Activated naive CD4-positive, alpha-beta T cell treated with anti-CD3 and anti-CD28 coated beads, Interleukin-2, amount 10 ng/mL, durations not matched to agents 7 days and 5 days (primary cell): ENCODE measurements around the gene LSM14A.

Source experiments
- CTCF ChIA-PET: fragments of 350-600 bp; sonication (Branson Sonifier 250); formaldehyde crosslinking; loops from one replicate; lab custom pipeline; 2021; ENCODE audit warnings: antibody characterized with exemption; lab: Charles Lee
- DNase-seq: peaks from one replicate; pipeline ENCODE4 v3.0.0-alpha.2; 2020
- H3K27ac Mint-ChIP-seq: one replicate; pipeline ENCODE4 v1.8.0; 2021; ENCODE audit warnings: mild to moderate bottlenecking, moderate library complexity, mixed read lengths
- H3K27me3 Mint-ChIP-seq: one replicate; pipeline ENCODE4 v1.8.0; 2021; ENCODE audit warnings: mild to moderate bottlenecking, mixed read lengths
- H3K36me3 Mint-ChIP-seq: one replicate; pipeline ENCODE4 v1.8.0; 2021; ENCODE audit warnings: mixed read lengths
- H3K4me1 Mint-ChIP-seq: one replicate; pipeline ENCODE4 v1.8.0; 2021; ENCODE audit warnings: mixed read lengths
- H3K4me3 Mint-ChIP-seq: one replicate; pipeline ENCODE4 v1.8.0; 2021; ENCODE audit warnings: mild to moderate bottlenecking, moderate library complexity, mixed read lengths
- H3K9me3 Mint-ChIP-seq: one replicate; pipeline ENCODE4 v1.8.0; 2021; ENCODE audit warnings: mixed read lengths

Gene LSM14A

GRCh38 chr19:34269968-34270621, 97.8 kb downstream of the LSM14A start:
- Mint-ChIP-seq H3K27me3 (no peaks in the 10 kb centered on the region), H3K4me1 (peaks cover 69% of the 10 kb centered on the region), H3K36me3 (peaks cover 44% of the 10 kb centered on the region), H3K27ac (peak overlapping the region; percentile 96), H3K9me3 (no peaks in the 10 kb centered on the region), H3K4me3 (peak overlapping the region; percentile 67)
- CTCF ChIA-PET, result interaction anchor here (0.9 to 1.3 kb wide), 3 partner anchors 9 to 232 kb away, joined by 3 read pairs; no protein-coding TSS in a partner anchor
- peak; percentile 83 for DNase-seq

GRCh38 chr19:34273121-34273520, 100.8 kb downstream of the LSM14A start:
- Mint-ChIP-seq H3K27ac (no peak overlapping the region), H3K36me3 (peaks cover 47% of the 10 kb centered on the region), H3K4me3 (no peak overlapping the region), H3K4me1 (peaks cover 61% of the 10 kb centered on the region), H3K9me3 (peaks cover 4% of the 10 kb centered on the region), H3K27me3 (no peaks in the 10 kb centered on the region)
- DNase-seq, result no peak
- CTCF ChIA-PET, result no interaction called here

- no peaks in the 10 kb centered on the region for H3K27me3 Mint-ChIP-seq
- peaks cover 53% of the 10 kb centered on the region for H3K4me1 Mint-ChIP-seq
- no peak for DNase-seq
- H3K4me3 Mint-ChIP-seq, result no peak overlapping the region
- H3K27ac Mint-ChIP-seq, result no peak overlapping the region
- peaks cover 4% of the 10 kb centered on the region for H3K9me3 Mint-ChIP-seq
- H3K36me3 Mint-ChIP-seq, result peaks cover 42% of the 10 kb centered on the region
- CTCF ChIA-PET, result interaction anchor here (1.0 kb wide), 1 partner anchor 30 kb away, joined by 3 read pairs; no protein-coding TSS in a partner anchor
Observed at GRCh38 chr19:34274284-34274826, 102.1 kb downstream of the LSM14A start.

DNA sequence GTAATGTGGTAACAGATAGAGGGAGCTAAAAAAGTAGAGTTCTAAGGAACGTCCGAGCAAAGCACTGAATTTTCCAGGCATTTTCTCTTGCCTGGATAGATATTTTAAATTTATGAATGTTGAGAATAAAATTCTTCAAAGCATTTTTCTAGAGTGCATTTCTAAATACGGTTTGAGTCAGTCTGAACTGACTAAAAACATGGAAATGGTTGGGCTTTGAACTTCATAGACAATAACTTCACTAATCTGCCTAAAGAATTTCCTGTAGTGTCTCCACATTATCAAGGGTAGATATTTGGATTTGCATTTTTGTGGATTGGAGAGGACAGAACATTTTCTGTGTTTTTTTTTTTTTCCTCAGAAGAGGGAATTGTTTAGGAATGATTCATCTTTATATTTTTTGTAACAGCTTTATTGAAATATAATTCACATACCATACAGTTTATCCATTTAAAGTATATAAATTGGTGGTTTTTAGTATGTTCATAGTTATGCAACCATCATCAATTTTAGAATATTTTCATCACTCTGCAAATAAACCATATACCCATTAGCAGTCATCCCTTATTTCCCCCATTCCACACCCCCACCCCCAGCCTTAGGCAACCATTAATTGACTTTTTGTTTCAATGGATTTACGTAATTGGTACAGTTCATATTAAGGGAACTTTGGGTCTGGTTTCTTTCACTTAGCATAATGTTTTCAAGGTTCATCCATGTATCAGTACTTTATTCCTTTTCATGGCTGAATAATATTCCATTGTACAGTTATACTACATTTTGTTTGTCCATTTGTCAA, 102.7 kb downstream of the LSM14A start:
- no peak for DNase-seq
- H3K36me3 Mint-ChIP-seq, result peaks cover 40% of the 10 kb centered on the region
- H3K4me1 Mint-ChIP-seq, result peaks cover 47% of the 10 kb centered on the region
- H3K9me3 Mint-ChIP-seq, result peaks cover 4% of the 10 kb centered on the region
- CTCF ChIA-PET, result interaction anchor here (1.0 kb wide), 1 partner anchor 30 kb away, joined by 3 read pairs; no protein-coding TSS in a partner anchor
- H3K27me3 Mint-ChIP-seq, result no peaks in the 10 kb centered on the region
- H3K4me3 Mint-ChIP-seq, result no peak overlapping the region
- no peak overlapping the region for H3K27ac Mint-ChIP-seq

DNA sequence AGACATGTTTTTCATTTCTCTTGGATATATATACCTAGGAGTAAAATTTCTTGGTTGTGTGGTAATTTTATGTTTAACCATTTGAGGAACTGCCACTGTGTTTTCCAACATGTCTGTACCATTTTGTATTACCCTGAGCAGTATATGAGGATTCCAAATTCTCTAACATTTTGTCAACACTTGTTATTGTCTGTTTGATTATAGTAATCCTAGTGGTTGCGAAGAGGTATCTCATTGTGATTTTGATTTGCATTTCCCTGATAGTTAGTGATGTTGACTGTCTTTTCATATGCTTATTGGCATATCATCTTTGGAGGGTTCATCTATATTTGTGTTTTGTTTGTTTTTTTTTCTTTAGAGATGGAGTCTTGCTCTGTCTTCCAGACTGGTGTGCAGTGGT, 103.4 kb downstream of the LSM14A start:
- peaks cover 4% of the 10 kb centered on the region for H3K9me3 Mint-ChIP-seq
- peaks cover 40% of the 10 kb centered on the region for H3K4me1 Mint-ChIP-seq
- no peaks in the 10 kb centered on the region for H3K27me3 Mint-ChIP-seq
- peaks cover 37% of the 10 kb centered on the region for H3K36me3 Mint-ChIP-seq
- H3K27ac Mint-ChIP-seq, result no peak overlapping the region
- CTCF ChIA-PET, result no interaction called here
- no peak for DNase-seq
- no peak overlapping the region for H3K4me3 Mint-ChIP-seq

DNA sequence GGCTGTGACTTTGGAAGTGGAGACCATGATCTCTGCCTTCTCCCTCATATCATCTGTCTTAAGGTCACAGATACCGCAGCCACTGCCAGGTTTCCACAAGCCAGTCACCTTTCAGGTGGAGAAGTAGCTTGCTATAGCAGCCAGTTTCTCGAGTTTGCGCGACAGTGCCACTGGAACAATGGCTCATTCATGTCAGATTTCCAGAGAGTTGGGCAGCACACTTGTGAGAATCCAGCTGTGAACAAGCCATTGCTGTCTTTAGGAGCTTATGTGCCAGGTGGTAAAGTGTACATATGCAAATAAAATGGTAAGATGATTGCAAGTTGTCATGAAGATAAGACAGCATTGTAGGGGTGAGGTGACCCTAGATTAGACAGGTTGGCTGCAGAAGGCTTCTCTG, 104.3 kb downstream of the LSM14A start:
- H3K27ac Mint-ChIP-seq, result no peak overlapping the region
- no peak overlapping the region for H3K4me3 Mint-ChIP-seq
- H3K4me1 Mint-ChIP-seq, result peaks cover 35% of the 10 kb centered on the region
- no peak for DNase-seq
- CTCF ChIA-PET, result no interaction called here
- no peaks in the 10 kb centered on the region for H3K27me3 Mint-ChIP-seq
- peaks cover 37% of the 10 kb centered on the region for H3K36me3 Mint-ChIP-seq
- peaks cover 4% of the 10 kb centered on the region for H3K9me3 Mint-ChIP-seq

DNA sequence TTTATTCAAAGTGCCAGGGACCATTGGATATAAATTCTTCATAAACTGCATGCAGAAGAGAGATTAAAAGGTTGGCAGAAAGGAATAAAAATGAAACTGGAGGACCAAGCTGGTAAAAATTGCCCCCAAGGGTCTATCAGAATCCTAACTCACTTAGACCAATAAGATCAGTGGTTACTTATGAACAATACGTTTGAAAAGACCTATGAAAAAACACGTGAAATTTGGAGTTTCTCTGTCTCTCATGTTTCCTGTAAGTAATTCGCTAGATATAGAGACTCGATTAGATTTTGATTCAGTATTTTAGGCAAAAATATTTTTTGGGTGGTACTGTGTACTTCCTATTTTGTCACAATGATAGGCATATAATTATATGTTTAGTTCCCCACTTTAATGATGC, 104.9 kb downstream of the LSM14A start:
- CTCF ChIA-PET, result no interaction called here
- no peak for DNase-seq
- peaks cover 4% of the 10 kb centered on the region for H3K9me3 Mint-ChIP-seq
- peaks cover 30% of the 10 kb centered on the region for H3K4me1 Mint-ChIP-seq
- no peak overlapping the region for H3K4me3 Mint-ChIP-seq
- H3K36me3 Mint-ChIP-seq, result peaks cover 35% of the 10 kb centered on the region
- H3K27ac Mint-ChIP-seq, result peak overlapping the region; percentile 9
- no peaks in the 10 kb centered on the region for H3K27me3 Mint-ChIP-seq

DNA sequence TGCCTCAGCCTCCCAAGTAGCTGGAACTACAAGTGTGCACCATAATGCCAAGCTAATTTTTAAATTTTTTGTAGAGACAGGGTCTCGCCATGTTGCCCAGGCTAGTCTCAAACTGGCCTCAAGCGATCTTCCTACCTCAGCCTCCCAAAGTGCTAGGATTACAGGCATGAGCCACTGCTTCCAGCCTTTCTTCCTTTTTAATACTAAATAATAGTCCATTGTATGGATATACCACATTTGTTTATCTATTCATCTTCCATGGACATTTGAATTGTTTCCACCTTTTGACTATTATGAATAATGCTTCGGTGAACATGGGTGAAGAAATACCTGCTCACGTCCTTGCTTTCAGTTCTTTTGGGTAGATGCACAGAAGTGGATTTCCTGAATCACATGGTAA, 106.5 kb downstream of the LSM14A start:
- CTCF ChIA-PET, result no interaction called here
- Mint-ChIP-seq H3K9me3 (peaks cover 4% of the 10 kb centered on the region), H3K27me3 (no peaks in the 10 kb centered on the region), H3K27ac (no peak overlapping the region), H3K36me3 (peaks cover 28% of the 10 kb centered on the region), H3K4me3 (no peak overlapping the region), H3K4me1 (peaks cover 22% of the 10 kb centered on the region)
- DNase-seq, result no peak
